OCI-LY1 (cell line): ENCODE data around the gene GRK2.

Experiments
- H2AFZ ChIP-seq: fragments of 200-600 bp; sonication (generic), shearing (Covaris generic); 2 replicates; pipeline ENCODE4 v1.6.0; 2014; ENCODE audit warnings: antibody characterized with exemption, mild to moderate bottlenecking, low read length
- H3F3A ChIP-seq: fragments of 200-600 bp; sonication (generic), shearing (Covaris generic); 2 replicates; pipeline ENCODE4 v1.6.0; 2014; ENCODE audit warnings: mild to moderate bottlenecking, antibody characterized with exemption, low read length, moderate library complexity; ENCODE audit not compliant: insufficient read depth
- H3K27ac ChIP-seq: fragments of 200-600 bp; sonication (generic); 2 replicates; pipeline ENCODE4 v1.5.1; 2014; ENCODE audit warnings: low read length, mixed run types, mild to moderate bottlenecking, low read depth; ENCODE audit not compliant: poor library complexity, severe bottlenecking
- H3K27me3 ChIP-seq: fragments of 200-600 bp; sonication (generic); 2 replicates; pipeline ENCODE4 v1.6.0; 2014; ENCODE audit warnings: antibody characterized with exemption, mild to moderate bottlenecking, low read length, moderate library complexity; ENCODE audit not compliant: insufficient read depth
- H3K36me3 ChIP-seq: fragments of 200-600 bp; sonication (generic); 2 replicates; pipeline ENCODE4 v1.6.1; 2014; ENCODE audit warnings: mild to moderate bottlenecking, antibody characterized with exemption, low read length, moderate library complexity, mixed read lengths; ENCODE audit not compliant: insufficient read depth
- H3K4me1 ChIP-seq: fragments of 200-600 bp; sonication (generic); 2 replicates; pipeline ENCODE4 v1.5.1; 2014; ENCODE audit warnings: mild to moderate bottlenecking, low read length, moderate library complexity; ENCODE audit not compliant: insufficient read depth, severe bottlenecking
- H3K4me2 ChIP-seq: fragments of 200-600 bp; sonication (generic), shearing (Covaris generic); 2 replicates; pipeline ENCODE4 v1.6.1; 2014; ENCODE audit warnings: low read length
- H3K4me3 ChIP-seq: fragments of 200-600 bp; sonication (generic); 2 replicates; pipeline ENCODE4 v1.5.1; 2014; ENCODE audit warnings: low read length, low read depth, mild to moderate bottlenecking, mixed read lengths; ENCODE audit not compliant: poor library complexity, severe bottlenecking
- H3K79me2 ChIP-seq: fragments of 200-600 bp; shearing (Covaris generic); 2 replicates; pipeline ENCODE4 v1.6.1; 2016; ENCODE audit warnings: mixed run types, low read length, mixed read lengths; ENCODE audit not compliant: insufficient read depth
- H3K9ac ChIP-seq: fragments of 200-600 bp; sonication (generic), shearing (Covaris generic); 2 replicates; pipeline ENCODE4 v1.6.1; 2014; ENCODE audit warnings: mild to moderate bottlenecking, low read length, mixed read lengths
- H3K9me2 ChIP-seq: fragments of 200-600 bp; sonication (generic), shearing (Covaris generic); 2 replicates; pipeline ENCODE4 v1.6.1; 2014; ENCODE audit warnings: low read depth, mild to moderate bottlenecking, low read length, mixed read lengths
- H3K9me3 ChIP-seq: fragments of 200-600 bp; shearing (Covaris generic); 2 replicates; pipeline ENCODE4 v1.6.1; 2014; ENCODE audit warnings: low read length, mixed read lengths
- H4K20me1 ChIP-seq: fragments of 200-600 bp; sonication (generic), shearing (Covaris generic); 2 replicates; pipeline ENCODE4 v1.6.0; 2016; ENCODE audit warnings: mild to moderate bottlenecking, low read length; ENCODE audit not compliant: insufficient read depth
- CTCF ChIP-seq: fragments of 200-600 bp; sonication (generic), shearing (Covaris generic); IDR thresholded peaks from 2 replicates; pipeline ENCODE4 v1.5.1; 2017; ENCODE audit warnings: mild to moderate bottlenecking, antibody characterized with exemption, low read length, moderate library complexity, mixed read lengths
- EZH2 ChIP-seq: fragments of 200-600 bp; sonication (generic), shearing (Covaris generic); IDR thresholded peaks from 2 replicates; pipeline ENCODE4 v1.8.0; 2017; ENCODE audit warnings: borderline replicate concordance, mixed run types, mild to moderate bottlenecking, antibody characterized with exemption, low read length, moderate library complexity, mixed read lengths

The GRK2 gene

GRCh38 chr11:67264877-67265632 is 1.2 kb upstream of the GRK2 start:
- 0 out of 2 replicates have a peak, but pooled peaks cover 4% of the 10 kb centered on the region for H3F3A ChIP-seq
- H3K4me2 ChIP-seq = no peak overlapping the region
- H3K9me2 ChIP-seq = no peaks in the 10 kb centered on the region
- H3K9ac ChIP-seq = no peak overlapping the region
- peaks cover 27% of the 10 kb centered on the region for H3K79me2 ChIP-seq
- H3K9me3 ChIP-seq = no peaks in the 10 kb centered on the region
- peaks cover 26% of the 10 kb centered on the region; the same call in 1 of the 2 replicates for H3K36me3 ChIP-seq
- H3K27me3 ChIP-seq = no peaks in the 10 kb centered on the region
- TF ChIP-seq EZH2 = no peak
- TF ChIP-seq CTCF = no peak
- peaks cover 45% of the 10 kb centered on the region for H3K4me1 ChIP-seq
- H2AFZ ChIP-seq = no peak overlapping the region
- H4K20me1 ChIP-seq = no peaks in the 10 kb centered on the region
- no peak overlapping the region for H3K27ac ChIP-seq
- no peak overlapping the region for H3K4me3 ChIP-seq

GRCh38 chr11:67265633-67266448 is 432 bp upstream of the GRK2 start:
- Histone ChIP-seq H2AFZ (no peak overlapping the region), H3K79me2 (peaks cover 35% of the 10 kb centered on the region), H3K4me3 (peak overlapping the region; percentile 18), H3F3A (peaks cover 4% of the 10 kb centered on the region; the same call in 1 of the 2 replicates), H3K9me3 (no peaks in the 10 kb centered on the region), H3K4me2 (peak overlapping the region; percentile 34), H3K9ac (peak overlapping the region; percentile 45; the same call in 1 of the 2 replicates), H4K20me1 (no peaks in the 10 kb centered on the region), H3K4me1 (peaks cover 53% of the 10 kb centered on the region), H3K27me3 (no peaks in the 10 kb centered on the region), H3K36me3 (peaks cover 26% of the 10 kb centered on the region; the same call in 1 of the 2 replicates), H3K9me2 (no peaks in the 10 kb centered on the region), H3K27ac (no peak overlapping the region)
- no peak for TF ChIP-seq EZH2
- peak; percentile 55 for TF ChIP-seq CTCF

GRCh38 chr11:67267188-67268080 is 1.2 kb downstream of the GRK2 start:
- no peaks in the 10 kb centered on the region for H4K20me1 ChIP-seq
- no peaks in the 10 kb centered on the region for H3K9me3 ChIP-seq
- peak overlapping the region; percentile 98 for H3K27ac ChIP-seq

More at GRCh38 chr11:67267188-67268080, 1.2 kb downstream of the GRK2 start:
- H3K36me3 ChIP-seq = peaks cover 35% of the 10 kb centered on the region; the same call in 1 of the 2 replicates
- TF ChIP-seq EZH2 (no peak), CTCF (no peak)
- peak overlapping the region; percentile 97 for H3K9ac ChIP-seq
- H3K4me2 ChIP-seq = peak overlapping the region; percentile 93
- H3F3A ChIP-seq = peaks cover 9% of the 10 kb centered on the region; the same call in 1 of the 2 replicates
- H3K9me2 ChIP-seq = no peaks in the 10 kb centered on the region
- peaks cover 49% of the 10 kb centered on the region for H3K79me2 ChIP-seq
- H2AFZ ChIP-seq = no peak overlapping the region
- no peaks in the 10 kb centered on the region for H3K27me3 ChIP-seq
- peaks cover 66% of the 10 kb centered on the region for H3K4me1 ChIP-seq
- peak overlapping the region; percentile 93 for H3K4me3 ChIP-seq
